Neural cell (in vitro differentiated cells): ENCODE data around the gene CBX8. TPM values are rescaled to one million over a fixed set of nuclear protein-coding genes. Genes with fewer than 3 reads are reported as not detected.

Source experiments
- H2AFZ ChIP-seq: fragments of 200-600, 300-800 bp; sonication (generic), shearing (Covaris generic); 2 replicates; pipeline ENCODE4 v1.6.0; 2014; ENCODE audit warnings: low read depth, mild to moderate bottlenecking, antibody characterized with exemption, low read length, moderate library complexity
- H3F3A ChIP-seq: fragments of 200-600 bp; shearing (Covaris generic); 2 replicates; pipeline ENCODE4 v1.6.1; 2016; ENCODE audit warnings: mild to moderate bottlenecking, moderate library complexity, mixed read lengths, antibody characterized with exemption, low read length; ENCODE audit not compliant: insufficient read depth, poor library complexity, severe bottlenecking
- H3K27ac ChIP-seq: fragments of 200-600, 300-800 bp; sonication (generic), shearing (Covaris generic); 2 replicates; pipeline ENCODE4 v1.5.1; 2014; ENCODE audit warnings: mild to moderate bottlenecking, low read length, moderate library complexity
- H3K27me3 ChIP-seq: fragments of 300-800, 200-600 bp; sonication (generic), shearing (Covaris generic); 2 replicates; pipeline ENCODE4 v1.6.0; 2014; ENCODE audit warnings: mild to moderate bottlenecking, low read depth, low read length, moderate library complexity; ENCODE audit not compliant: insufficient read depth
- H3K36me3 ChIP-seq: fragments of 300-800, 200-600 bp; sonication (generic), shearing (Covaris generic); 2 replicates; pipeline ENCODE4 v1.5.1; 2014; ENCODE audit warnings: mild to moderate bottlenecking, antibody characterized with exemption, low read length, moderate library complexity; ENCODE audit not compliant: insufficient read depth
- H3K4me2 ChIP-seq: fragments of 300-800, 200-600 bp; sonication (generic), shearing (Covaris generic); 2 replicates; pipeline ENCODE4 v1.6.0; 2014; ENCODE audit warnings: mild to moderate bottlenecking, low read length
- H3K4me3 ChIP-seq: fragments of 300-800, 200-600 bp; sonication (generic), shearing (Covaris generic); 2 replicates; pipeline ENCODE4 v1.5.1; 2014; ENCODE audit warnings: mild to moderate bottlenecking, low read length, moderate library complexity
- H3K79me2 ChIP-seq: fragments of 200-600 bp; shearing (Covaris generic); replicated peaks from 2 replicates; pipeline ENCODE4 v1.6.0; 2014; ENCODE audit warnings: mild to moderate bottlenecking, low read length, moderate library complexity; ENCODE audit not compliant: insufficient read depth
- H3K9ac ChIP-seq: fragments of 300-800, 200-600 bp; sonication (generic), shearing (Covaris generic); 2 replicates; pipeline ENCODE4 v1.6.1; 2016; ENCODE audit warnings: mild to moderate bottlenecking, low read length, mixed read lengths
- H3K9me2 ChIP-seq: fragments of 200-600 bp; shearing (Covaris generic); 2 replicates; pipeline ENCODE4 v1.6.1; 2016; ENCODE audit warnings: mild to moderate bottlenecking, low read length, mixed read lengths; ENCODE audit not compliant: insufficient read depth
- H3K9me3 ChIP-seq: fragments of 200-600, 300-800 bp; sonication (generic), shearing (Covaris generic); 2 replicates; pipeline ENCODE4 v1.6.1; 2016; ENCODE audit warnings: mild to moderate bottlenecking, mixed run types, low read length, moderate library complexity, mixed read lengths
- H4K20me1 ChIP-seq: fragments of 200-600 bp; shearing (Covaris generic); 2 replicates; pipeline ENCODE4 v1.6.1; 2016; ENCODE audit warnings: mild to moderate bottlenecking, mixed run types; ENCODE audit not compliant: insufficient read depth
- EP300 ChIP-seq: fragments of 450-650 bp; conservative IDR thresholded peaks from 2 replicates; pipeline ENCODE4 v1.6.1; 2014; ENCODE audit warnings: antibody characterized with exemption, mild to moderate bottlenecking, moderate library complexity; ENCODE audit not compliant: poor library complexity, severe bottlenecking
- EZH2 ChIP-seq: fragments of 200-600, 300-800 bp; shearing (Covaris generic), sonication (generic); IDR thresholded peaks from 2 replicates; pipeline ENCODE4 v1.6.1; 2014; ENCODE audit warnings: antibody characterized with exemption, low read length, borderline replicate concordance, mild to moderate bottlenecking; ENCODE audit not compliant: insufficient read depth, poor library complexity, severe bottlenecking
- MXI1 ChIP-seq: fragments of 450-650 bp; conservative IDR thresholded peaks from 2 replicates; pipeline ENCODE4 v1.6.1; 2014; ENCODE audit warnings: antibody characterized with exemption, mild to moderate bottlenecking; ENCODE audit not compliant: poor library complexity, severe bottlenecking
- POLR2AphosphoS5 ChIP-seq: IDR thresholded peaks from 2 replicates; pipeline ENCODE4 v1.6.1; 2012
- RAD21 ChIP-seq: fragments of 450-650 bp; conservative IDR thresholded peaks from 2 replicates; pipeline ENCODE4 v1.6.1; 2014; ENCODE audit warnings: antibody characterized with exemption, mild to moderate bottlenecking, moderate library complexity
- SMC3 ChIP-seq: fragments of 450-650 bp; conservative IDR thresholded peaks from 2 replicates; pipeline ENCODE4 v1.6.1; 2014; ENCODE audit warnings: antibody characterized with exemption, mild to moderate bottlenecking, moderate library complexity; ENCODE audit not compliant: poor library complexity
- TAF1 ChIP-seq: IDR thresholded peaks from 2 replicates; pipeline ENCODE4 v1.6.1; 2012; ENCODE audit warnings: low read depth
- polyA plus RNA-seq: library from polyadenylated mRNA; depleted of rRNA; stranded (reverse); fragments of >200 nt; gene quantifications from 2 replicates; pipeline ENCODE4 v1.2.3, GENCODE V29; 2014
- TF ChIP-seq, protein P1 (sequence below): IDR thresholded peaks from 2 replicates; pipeline ENCODE4 v1.6.1; 2012; ENCODE audit warnings: borderline replicate concordance
- TF ChIP-seq, protein P2 (sequence below): fragments of 450-650 bp; IDR thresholded peaks from 2 replicates; pipeline ENCODE4 v1.5.1; 2014; ENCODE audit warnings: antibody characterized with exemption, mild to moderate bottlenecking, moderate library complexity; ENCODE audit not compliant: poor library complexity, severe bottlenecking

Gene CBX8
- polyA plus RNA-seq, 1 donor from 2014 or later, result 15.4 TPM

DNA sequence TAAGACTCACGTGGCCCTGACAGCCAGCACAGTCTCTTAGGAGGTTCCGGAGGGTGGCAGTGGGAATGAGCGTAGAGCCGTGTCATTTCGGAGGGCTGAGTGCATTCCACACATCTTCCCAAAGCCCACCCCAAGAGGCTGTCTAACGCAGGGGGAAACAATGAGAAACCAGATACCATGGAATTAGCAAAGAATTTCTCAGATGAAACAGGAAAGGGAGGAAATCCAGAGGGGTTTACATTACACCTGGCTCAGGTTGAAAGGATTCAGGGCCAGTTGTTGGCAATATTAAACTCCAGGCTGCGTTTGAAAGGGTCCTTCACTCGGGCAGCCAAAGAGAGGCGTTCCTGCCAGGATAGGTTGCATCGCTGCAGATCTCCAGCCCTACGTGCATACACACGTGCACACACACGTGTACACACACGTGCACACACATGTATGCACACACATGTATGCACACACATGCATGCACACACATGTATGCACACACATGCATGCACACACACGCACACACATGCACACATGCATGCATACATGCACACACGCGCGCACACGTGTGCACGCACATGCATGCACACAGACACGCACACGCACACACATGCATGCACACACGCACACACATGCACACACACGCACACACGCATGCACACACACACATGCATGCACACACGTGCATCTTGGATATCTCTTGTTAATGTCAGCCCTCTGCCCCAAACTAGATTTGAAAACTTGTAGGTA lies 30.1 kb upstream of the CBX8 start:
- Histone ChIP-seq H2AFZ (no peak overlapping the region), H3K4me3 (no peak overlapping the region), H3K79me2 (no peaks in the 10 kb centered on the region), H3K9ac (no peak overlapping the region), H3F3A (peaks cover 3% of the 10 kb centered on the region), H3K9me3 (no peaks in the 10 kb centered on the region), H3K27ac (no peak overlapping the region), H4K20me1 (no peaks in the 10 kb centered on the region), H3K36me3 (no peaks in the 10 kb centered on the region), H3K9me2 (no peaks in the 10 kb centered on the region), H3K27me3 (no peaks in the 10 kb centered on the region), H3K4me2 (no peak overlapping the region)
- peak; percentile 56 for TF ChIP-seq POLR2AphosphoS5
- no peak for TF ChIP-seq TAF1

DNA sequence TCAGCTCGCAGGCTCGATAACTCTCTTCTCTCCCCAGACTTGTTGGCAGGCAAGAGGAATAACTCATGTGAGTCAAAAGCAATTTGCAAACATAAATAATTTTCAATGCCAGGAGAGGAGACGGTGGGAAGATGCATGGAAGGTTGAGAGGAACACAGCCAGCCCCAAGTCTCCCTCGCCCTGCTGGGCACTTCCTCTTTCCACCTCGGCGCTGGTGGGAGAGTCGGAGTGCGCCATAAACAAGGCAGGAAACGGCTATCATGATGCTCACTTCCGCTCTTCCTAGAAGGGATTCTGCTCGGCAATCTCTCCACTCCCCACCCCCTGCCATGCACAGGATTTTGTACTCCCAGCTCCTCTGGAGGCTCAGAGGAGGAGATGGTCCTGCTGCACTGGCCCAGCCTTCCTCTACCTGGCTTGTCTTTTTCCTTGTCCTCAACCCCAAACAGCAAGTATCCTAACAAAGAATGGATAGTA lies 29.4 kb upstream of the CBX8 start:
- Histone ChIP-seq H3K27ac (no peak overlapping the region), H4K20me1 (no peaks in the 10 kb centered on the region), H3K4me3 (no peak overlapping the region), H3K4me2 (no peak overlapping the region), H2AFZ (no peak overlapping the region), H3K9me2 (no peaks in the 10 kb centered on the region), H3K36me3 (no peaks in the 10 kb centered on the region), H3K9me3 (no peaks in the 10 kb centered on the region), H3K9ac (no peak overlapping the region), H3K79me2 (no peaks in the 10 kb centered on the region), H3K27me3 (no peaks in the 10 kb centered on the region), H3F3A (peaks cover 3% of the 10 kb centered on the region)
- TF ChIP-seq, protein P1, sequence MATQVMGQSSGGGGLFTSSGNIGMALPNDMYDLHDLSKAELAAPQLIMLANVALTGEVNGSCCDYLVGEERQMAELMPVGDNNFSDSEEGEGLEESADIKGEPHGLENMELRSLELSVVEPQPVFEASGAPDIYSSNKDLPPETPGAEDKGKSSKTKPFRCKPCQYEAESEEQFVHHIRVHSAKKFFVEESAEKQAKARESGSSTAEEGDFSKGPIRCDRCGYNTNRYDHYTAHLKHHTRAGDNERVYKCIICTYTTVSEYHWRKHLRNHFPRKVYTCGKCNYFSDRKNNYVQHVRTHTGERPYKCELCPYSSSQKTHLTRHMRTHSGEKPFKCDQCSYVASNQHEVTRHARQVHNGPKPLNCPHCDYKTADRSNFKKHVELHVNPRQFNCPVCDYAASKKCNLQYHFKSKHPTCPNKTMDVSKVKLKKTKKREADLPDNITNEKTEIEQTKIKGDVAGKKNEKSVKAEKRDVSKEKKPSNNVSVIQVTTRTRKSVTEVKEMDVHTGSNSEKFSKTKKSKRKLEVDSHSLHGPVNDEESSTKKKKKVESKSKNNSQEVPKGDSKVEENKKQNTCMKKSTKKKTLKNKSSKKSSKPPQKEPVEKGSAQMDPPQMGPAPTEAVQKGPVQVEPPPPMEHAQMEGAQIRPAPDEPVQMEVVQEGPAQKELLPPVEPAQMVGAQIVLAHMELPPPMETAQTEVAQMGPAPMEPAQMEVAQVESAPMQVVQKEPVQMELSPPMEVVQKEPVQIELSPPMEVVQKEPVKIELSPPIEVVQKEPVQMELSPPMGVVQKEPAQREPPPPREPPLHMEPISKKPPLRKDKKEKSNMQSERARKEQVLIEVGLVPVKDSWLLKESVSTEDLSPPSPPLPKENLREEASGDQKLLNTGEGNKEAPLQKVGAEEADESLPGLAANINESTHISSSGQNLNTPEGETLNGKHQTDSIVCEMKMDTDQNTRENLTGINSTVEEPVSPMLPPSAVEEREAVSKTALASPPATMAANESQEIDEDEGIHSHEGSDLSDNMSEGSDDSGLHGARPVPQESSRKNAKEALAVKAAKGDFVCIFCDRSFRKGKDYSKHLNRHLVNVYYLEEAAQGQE, result no peak
- TF ChIP-seq TAF1, result no peak
- no peak for TF ChIP-seq POLR2AphosphoS5
- no peak for TF ChIP-seq SMC3
- no peak for TF ChIP-seq MXI1
- no peak for TF ChIP-seq RAD21
- TF ChIP-seq EP300, result no peak
- no peak for TF ChIP-seq EZH2
- TF ChIP-seq, protein P2, sequence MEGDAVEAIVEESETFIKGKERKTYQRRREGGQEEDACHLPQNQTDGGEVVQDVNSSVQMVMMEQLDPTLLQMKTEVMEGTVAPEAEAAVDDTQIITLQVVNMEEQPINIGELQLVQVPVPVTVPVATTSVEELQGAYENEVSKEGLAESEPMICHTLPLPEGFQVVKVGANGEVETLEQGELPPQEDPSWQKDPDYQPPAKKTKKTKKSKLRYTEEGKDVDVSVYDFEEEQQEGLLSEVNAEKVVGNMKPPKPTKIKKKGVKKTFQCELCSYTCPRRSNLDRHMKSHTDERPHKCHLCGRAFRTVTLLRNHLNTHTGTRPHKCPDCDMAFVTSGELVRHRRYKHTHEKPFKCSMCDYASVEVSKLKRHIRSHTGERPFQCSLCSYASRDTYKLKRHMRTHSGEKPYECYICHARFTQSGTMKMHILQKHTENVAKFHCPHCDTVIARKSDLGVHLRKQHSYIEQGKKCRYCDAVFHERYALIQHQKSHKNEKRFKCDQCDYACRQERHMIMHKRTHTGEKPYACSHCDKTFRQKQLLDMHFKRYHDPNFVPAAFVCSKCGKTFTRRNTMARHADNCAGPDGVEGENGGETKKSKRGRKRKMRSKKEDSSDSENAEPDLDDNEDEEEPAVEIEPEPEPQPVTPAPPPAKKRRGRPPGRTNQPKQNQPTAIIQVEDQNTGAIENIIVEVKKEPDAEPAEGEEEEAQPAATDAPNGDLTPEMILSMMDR, result no peak
